GM18867 (cell line): Measurements from ENCODE around the gene NETO2.

Experiments
- ATAC-seq: cut with Tn5 transposase; IDR thresholded peaks from one replicate; pipeline ENCODE4 v1.9.1; 2021; ENCODE audit warnings: mild to moderate bottlenecking, moderate library complexity; ENCODE audit not compliant: unreplicated experiment

Gene NETO2

DNA sequence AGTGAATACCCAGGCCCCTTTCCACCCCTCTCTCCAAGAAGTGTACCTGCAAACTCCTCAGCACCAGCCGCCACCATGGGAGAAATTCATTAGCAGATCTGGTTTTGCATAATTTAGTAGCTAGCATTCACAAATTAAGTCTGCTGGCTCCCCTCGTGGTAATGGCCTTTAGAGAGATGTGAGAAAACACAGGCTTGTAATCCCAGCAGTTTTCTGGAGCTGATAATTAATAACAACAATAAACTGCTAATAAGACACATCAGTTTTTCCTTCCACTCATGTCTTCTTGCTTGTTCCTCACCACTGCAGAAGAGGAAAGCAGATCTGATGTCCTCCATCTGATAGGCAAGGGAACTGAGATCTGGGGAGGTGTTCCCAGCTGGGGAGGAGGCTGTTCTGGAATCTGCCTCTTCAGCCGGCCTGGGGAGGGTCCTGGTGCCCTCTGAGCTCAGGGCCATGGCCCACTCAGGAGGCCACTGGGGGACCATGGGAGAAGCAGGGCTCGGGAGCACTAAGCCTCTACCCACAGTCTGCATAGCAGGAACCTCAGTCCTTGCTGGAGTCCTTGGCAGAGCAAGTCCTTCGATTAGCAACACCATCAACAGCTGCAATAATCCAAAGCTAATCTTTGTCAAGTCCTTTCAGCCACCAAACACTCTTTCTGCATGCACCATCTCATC lies 96.1 kb downstream of the NETO2 start:
- no peak for ATAC-seq

GRCh38 chr16:47046726-47047523 lies 96.8 kb downstream of the NETO2 start:
- peak; percentile 49 for ATAC-seq

- ATAC-seq = no peak
These were observed 98.3 kb downstream of the NETO2 start for GRCh38 chr16:47045459-47045858.

DNA sequence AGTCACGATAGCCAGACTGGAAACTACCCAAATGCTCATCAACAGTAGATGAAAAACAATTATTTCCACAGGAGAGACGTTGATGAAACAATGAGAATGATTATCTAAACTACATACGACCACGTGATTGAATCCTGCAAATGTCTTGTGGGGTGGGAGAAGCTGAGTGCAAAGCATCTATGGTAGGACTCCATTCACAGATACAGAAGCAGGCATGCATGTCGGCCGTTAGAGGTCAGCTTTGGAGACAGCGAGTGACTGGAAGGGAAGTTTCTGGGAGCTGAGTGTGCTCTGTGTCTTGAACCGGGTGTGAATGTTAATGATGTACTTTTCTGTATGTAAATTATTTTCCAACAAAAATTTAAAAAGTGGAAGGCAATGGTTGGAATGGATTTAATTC lies 98.7 kb downstream of the NETO2 start:
- no peak for ATAC-seq

DNA sequence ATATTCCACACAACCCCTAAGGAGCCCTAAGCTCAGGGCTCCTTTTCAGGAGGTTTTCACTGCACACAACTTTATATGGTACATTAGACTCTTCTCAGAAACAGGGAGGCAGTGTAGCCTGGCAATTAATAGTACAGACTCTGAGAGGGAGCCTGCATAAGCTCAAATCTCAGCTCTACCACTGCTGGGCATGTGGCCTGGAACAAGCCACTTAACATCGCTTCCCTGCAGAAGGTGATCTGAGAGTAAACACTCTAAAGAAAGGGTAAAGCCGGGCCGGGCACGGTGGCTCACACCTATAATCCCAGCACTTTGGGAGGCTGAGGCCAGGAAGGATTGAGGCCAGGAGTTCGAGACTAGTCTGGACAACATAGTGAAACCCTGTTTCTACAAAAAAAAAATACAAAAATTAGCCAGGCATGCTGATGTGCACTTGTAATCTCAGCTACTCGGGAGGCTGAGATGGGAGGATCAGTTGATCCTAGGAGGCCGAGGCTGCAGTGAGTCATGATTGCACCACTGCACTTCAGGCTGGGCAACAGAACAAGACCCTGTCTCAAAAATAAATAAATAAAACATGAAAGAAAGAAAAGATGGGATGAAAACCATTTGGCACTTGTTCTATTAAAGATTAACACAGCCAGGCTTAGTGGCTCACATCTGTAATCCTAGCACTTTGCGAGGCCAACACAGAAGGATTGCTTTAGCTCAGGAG lies 99.6 kb downstream of the NETO2 start:
- ATAC-seq = no peak

DNA sequence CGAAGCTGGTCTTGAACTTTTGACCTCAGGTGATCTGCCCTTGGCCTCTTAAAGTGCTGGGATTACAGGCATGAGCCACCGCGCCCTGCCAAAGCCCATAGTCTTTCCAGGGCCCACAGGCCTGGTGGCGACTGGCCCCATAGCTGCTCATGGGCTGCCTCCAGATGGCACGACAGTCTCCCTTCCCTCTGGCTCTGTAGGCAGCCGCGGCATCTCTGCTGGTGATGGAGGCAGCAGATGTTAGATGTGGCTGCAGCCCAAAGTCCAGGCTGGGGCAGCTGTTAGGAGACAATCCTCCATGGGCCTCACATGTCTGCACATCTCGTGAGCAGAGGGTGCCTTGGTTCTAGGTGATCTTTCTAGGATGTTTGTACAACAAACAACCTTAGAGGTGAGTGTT lies 100.5 kb downstream of the NETO2 start:
- ATAC-seq = no peak

GRCh38 chr16:47037746-47038458 lies 105.8 kb downstream of the NETO2 start:
- peak; percentile 91 for ATAC-seq

- peak; percentile 34 for ATAC-seq
These were observed 106.4 kb downstream of the NETO2 start for GRCh38 chr16:47037396-47037745.

- ATAC-seq = no peak
These were observed 107.5 kb downstream of the NETO2 start for GRCh38 chr16:47036201-47036600.

- ATAC-seq = no peak
These were observed 108.3 kb downstream of the NETO2 start for GRCh38 chr16:47035436-47035835.

DNA sequence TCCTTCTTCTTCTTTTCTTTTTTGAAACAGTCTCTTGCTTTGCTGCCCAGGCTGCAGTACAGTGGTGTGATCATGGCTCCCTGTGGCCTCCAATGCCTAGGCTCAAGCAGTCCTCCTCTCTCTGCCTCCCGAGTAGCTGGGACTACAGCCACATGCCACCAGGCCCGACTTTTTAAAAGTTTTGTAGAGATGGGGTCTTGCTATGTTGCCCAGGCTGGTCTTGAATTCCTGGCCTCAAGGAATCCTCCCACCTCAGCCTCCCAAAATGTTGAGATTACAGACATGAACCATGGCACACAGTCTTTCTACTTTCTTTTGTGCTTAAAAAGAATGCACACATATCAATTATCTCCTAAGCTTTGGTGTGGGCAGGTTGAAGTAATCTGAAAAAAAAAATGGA lies 109.3 kb downstream of the NETO2 start:
- no peak for ATAC-seq

- no peak for ATAC-seq
These were observed 110.6 kb downstream of the NETO2 start for GRCh38 chr16:47033176-47033575.

GRCh38 chr16:47029724-47030123 lies 114.0 kb downstream of the NETO2 start:
- ATAC-seq = no peak

DNA sequence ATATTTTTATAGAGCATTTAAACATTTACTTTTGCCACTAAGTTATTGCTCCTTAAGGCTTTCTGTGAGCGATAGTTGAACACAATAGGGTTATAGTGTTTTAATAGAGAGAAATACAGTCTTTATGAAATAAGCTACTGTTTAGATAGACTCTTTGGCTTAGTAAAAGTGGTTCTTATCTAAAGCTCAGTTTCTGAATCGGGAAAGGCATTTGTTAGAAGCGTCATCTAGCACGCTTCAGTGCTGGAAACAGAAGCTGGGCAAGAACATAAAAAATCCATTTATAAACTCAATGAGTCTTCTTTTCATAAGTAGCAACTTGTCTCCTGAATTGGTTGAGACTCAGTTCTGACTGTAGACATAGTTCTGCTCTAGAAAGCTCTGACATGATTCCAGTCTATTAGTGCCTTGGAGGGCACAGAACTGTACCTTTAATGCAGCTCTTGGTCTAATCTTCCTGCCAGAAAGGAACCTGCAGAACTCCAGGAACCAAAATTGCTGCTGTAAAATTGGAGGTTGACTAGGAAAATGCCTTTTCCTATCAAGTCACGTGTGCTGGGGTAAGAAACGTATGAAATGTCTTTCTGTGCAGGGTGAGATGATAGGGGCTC lies 114.9 kb downstream of the NETO2 start:
- no peak for ATAC-seq
